Hepatocyte (in vitro differentiated cells): ENCODE results near the gene SUGCT.

Experiments
- CTCF ChIP-seq: fragments of 200-600 bp; sonication (generic); IDR thresholded peaks from 2 replicates; pipeline ENCODE4 v1.5.1; 2016; ENCODE audit warnings: antibody characterized with exemption, mild to moderate bottlenecking; ENCODE audit not compliant: poor library complexity
- EZH2 ChIP-seq: fragments of 200-600 bp; sonication (generic); IDR thresholded peaks from 2 replicates; pipeline ENCODE4 v1.6.1; 2016; ENCODE audit warnings: antibody characterized with exemption, mild to moderate bottlenecking, borderline replicate concordance

GRCh38 chr7:40848541-40849221 lies 713.9 kb downstream of the SUGCT start:
- no peak for TF ChIP-seq EZH2
- no peak for TF ChIP-seq CTCF
